Neural cell (in vitro differentiated cells): ENCODE data around the gene VN1R5. TPM values are rescaled to one million over a fixed set of nuclear protein-coding genes. Genes with fewer than 3 reads are reported as not detected.
"Not testable (repeated sequence)": the region's sequence is repeated elsewhere in the genome, so short reads cannot be mapped to it uniquely, and the experiment has no call there.

ENCODE experiments used
- H2AFZ ChIP-seq: fragments of 200-600, 300-800 bp; sonication (generic), shearing (Covaris generic); 2 replicates; pipeline ENCODE4 v1.6.0; 2014; ENCODE audit warnings: low read depth, mild to moderate bottlenecking, antibody characterized with exemption, low read length, moderate library complexity
- H3F3A ChIP-seq: fragments of 200-600 bp; shearing (Covaris generic); 2 replicates; pipeline ENCODE4 v1.6.1; 2016; ENCODE audit warnings: mild to moderate bottlenecking, moderate library complexity, mixed read lengths, antibody characterized with exemption, low read length; ENCODE audit not compliant: insufficient read depth, poor library complexity, severe bottlenecking
- H3K27ac ChIP-seq: fragments of 200-600, 300-800 bp; sonication (generic), shearing (Covaris generic); 2 replicates; pipeline ENCODE4 v1.5.1; 2014; ENCODE audit warnings: mild to moderate bottlenecking, low read length, moderate library complexity
- H3K27me3 ChIP-seq: fragments of 300-800, 200-600 bp; sonication (generic), shearing (Covaris generic); 2 replicates; pipeline ENCODE4 v1.6.0; 2014; ENCODE audit warnings: mild to moderate bottlenecking, low read depth, low read length, moderate library complexity; ENCODE audit not compliant: insufficient read depth
- H3K36me3 ChIP-seq: fragments of 300-800, 200-600 bp; sonication (generic), shearing (Covaris generic); 2 replicates; pipeline ENCODE4 v1.5.1; 2014; ENCODE audit warnings: mild to moderate bottlenecking, antibody characterized with exemption, low read length, moderate library complexity; ENCODE audit not compliant: insufficient read depth
- H3K4me2 ChIP-seq: fragments of 300-800, 200-600 bp; sonication (generic), shearing (Covaris generic); 2 replicates; pipeline ENCODE4 v1.6.0; 2014; ENCODE audit warnings: mild to moderate bottlenecking, low read length
- H3K4me3 ChIP-seq: fragments of 300-800, 200-600 bp; sonication (generic), shearing (Covaris generic); 2 replicates; pipeline ENCODE4 v1.5.1; 2014; ENCODE audit warnings: mild to moderate bottlenecking, low read length, moderate library complexity
- H3K79me2 ChIP-seq: fragments of 200-600 bp; shearing (Covaris generic); replicated peaks from 2 replicates; pipeline ENCODE4 v1.6.0; 2014; ENCODE audit warnings: mild to moderate bottlenecking, low read length, moderate library complexity; ENCODE audit not compliant: insufficient read depth
- H3K9ac ChIP-seq: fragments of 300-800, 200-600 bp; sonication (generic), shearing (Covaris generic); 2 replicates; pipeline ENCODE4 v1.6.1; 2016; ENCODE audit warnings: mild to moderate bottlenecking, low read length, mixed read lengths
- H3K9me2 ChIP-seq: fragments of 200-600 bp; shearing (Covaris generic); 2 replicates; pipeline ENCODE4 v1.6.1; 2016; ENCODE audit warnings: mild to moderate bottlenecking, low read length, mixed read lengths; ENCODE audit not compliant: insufficient read depth
- H3K9me3 ChIP-seq: fragments of 200-600, 300-800 bp; sonication (generic), shearing (Covaris generic); 2 replicates; pipeline ENCODE4 v1.6.1; 2016; ENCODE audit warnings: mild to moderate bottlenecking, mixed run types, low read length, moderate library complexity, mixed read lengths
- H4K20me1 ChIP-seq: fragments of 200-600 bp; shearing (Covaris generic); 2 replicates; pipeline ENCODE4 v1.6.1; 2016; ENCODE audit warnings: mild to moderate bottlenecking, mixed run types; ENCODE audit not compliant: insufficient read depth
- CTCF ChIP-seq: fragments of 450-650 bp; IDR thresholded peaks from 2 replicates; pipeline ENCODE4 v1.5.1; 2014; ENCODE audit warnings: antibody characterized with exemption, mild to moderate bottlenecking, moderate library complexity; ENCODE audit not compliant: poor library complexity, severe bottlenecking
- EP300 ChIP-seq: fragments of 450-650 bp; conservative IDR thresholded peaks from 2 replicates; pipeline ENCODE4 v1.6.1; 2014; ENCODE audit warnings: antibody characterized with exemption, mild to moderate bottlenecking, moderate library complexity; ENCODE audit not compliant: poor library complexity, severe bottlenecking
- EZH2 ChIP-seq: fragments of 200-600, 300-800 bp; shearing (Covaris generic), sonication (generic); IDR thresholded peaks from 2 replicates; pipeline ENCODE4 v1.6.1; 2014; ENCODE audit warnings: antibody characterized with exemption, low read length, borderline replicate concordance, mild to moderate bottlenecking; ENCODE audit not compliant: insufficient read depth, poor library complexity, severe bottlenecking
- MXI1 ChIP-seq: fragments of 450-650 bp; conservative IDR thresholded peaks from 2 replicates; pipeline ENCODE4 v1.6.1; 2014; ENCODE audit warnings: antibody characterized with exemption, mild to moderate bottlenecking; ENCODE audit not compliant: poor library complexity, severe bottlenecking
- POLR2AphosphoS5 ChIP-seq: IDR thresholded peaks from 2 replicates; pipeline ENCODE4 v1.6.1; 2012
- RAD21 ChIP-seq: fragments of 450-650 bp; conservative IDR thresholded peaks from 2 replicates; pipeline ENCODE4 v1.6.1; 2014; ENCODE audit warnings: antibody characterized with exemption, mild to moderate bottlenecking, moderate library complexity
- REST ChIP-seq: IDR thresholded peaks from 2 replicates; pipeline ENCODE4 v1.6.1; 2012; ENCODE audit warnings: borderline replicate concordance
- SMC3 ChIP-seq: fragments of 450-650 bp; conservative IDR thresholded peaks from 2 replicates; pipeline ENCODE4 v1.6.1; 2014; ENCODE audit warnings: antibody characterized with exemption, mild to moderate bottlenecking, moderate library complexity; ENCODE audit not compliant: poor library complexity
- TAF1 ChIP-seq: IDR thresholded peaks from 2 replicates; pipeline ENCODE4 v1.6.1; 2012; ENCODE audit warnings: low read depth
- polyA plus RNA-seq: library from polyadenylated mRNA; depleted of rRNA; stranded (reverse); fragments of >200 nt; gene quantifications from 2 replicates; pipeline ENCODE4 v1.2.3, GENCODE V29; 2014

VN1R5 gene
- polyA plus RNA-seq, 1 donor from 2014 or later: not detected

GRCh38 chr1:247287460-247287859, 31.6 kb downstream of the VN1R5 start:
- TF ChIP-seq MXI1 (no peak), POLR2AphosphoS5 (no peak), EP300 (no peak), EZH2 (no peak), RAD21 (no peak), TAF1 (no peak), SMC3 (no peak), CTCF (no peak), REST (no peak)
- Histone ChIP-seq H3K79me2 (no peaks in the 10 kb centered on the region), H3K4me3 (no peak overlapping the region), H3K9ac (no peak overlapping the region), H3K4me2 (no peak overlapping the region), H3F3A (no peaks in the 10 kb centered on the region), H3K27me3 (no peaks in the 10 kb centered on the region), H4K20me1 (no peaks in the 10 kb centered on the region), H3K27ac (no peak overlapping the region), H3K9me3 (peaks cover 7% of the 10 kb centered on the region), H2AFZ (no peak overlapping the region), H3K9me2 (no peaks in the 10 kb centered on the region), H3K36me3 (no peaks in the 10 kb centered on the region)

- Histone ChIP-seq H3K9me3 (peaks cover 7% of the 10 kb centered on the region), H3K79me2 (no peaks in the 10 kb centered on the region), H4K20me1 (no peaks in the 10 kb centered on the region), H3K27me3 (no peaks in the 10 kb centered on the region), H3F3A (no peaks in the 10 kb centered on the region), H3K36me3 (no peaks in the 10 kb centered on the region), H3K27ac (no peak overlapping the region), H3K9me2 (no peaks in the 10 kb centered on the region), H3K4me3 (no peak overlapping the region), H3K4me2 (no peak overlapping the region), H2AFZ (no peak overlapping the region), H3K9ac (no peak overlapping the region)
- no peak for TF ChIP-seq POLR2AphosphoS5
- no peak for TF ChIP-seq MXI1
These were observed 32.5 kb downstream of the VN1R5 start for GRCh38 chr1:247288341-247288740.

- not testable (repeated sequence) for H3K27ac ChIP-seq, H4K20me1 ChIP-seq, H3K4me3 ChIP-seq, H3K9me2 ChIP-seq, H3K79me2 ChIP-seq, H3K9ac ChIP-seq, H3K9me3 ChIP-seq, H3K4me2 ChIP-seq, H2AFZ ChIP-seq, H3K27me3 ChIP-seq, H3K36me3 ChIP-seq, H3F3A ChIP-seq
These were observed 33.5 kb downstream of the VN1R5 start for GRCh38 chr1:247289274-247289892.
